LNCAP (cell line): ENCODE data around the gene DDX49.

Experiments
- TF ChIP-seq, protein P1 (sequence below): fragments of 450-650 bp; IDR thresholded peaks from 2 replicates; pipeline ENCODE4 v1.5.1; 2017; ENCODE audit warnings: mild to moderate bottlenecking

Gene DDX49

GRCh38 chr19:18889949-18890745 is 29.4 kb upstream of the DDX49 start:
- TF ChIP-seq, protein P1, sequence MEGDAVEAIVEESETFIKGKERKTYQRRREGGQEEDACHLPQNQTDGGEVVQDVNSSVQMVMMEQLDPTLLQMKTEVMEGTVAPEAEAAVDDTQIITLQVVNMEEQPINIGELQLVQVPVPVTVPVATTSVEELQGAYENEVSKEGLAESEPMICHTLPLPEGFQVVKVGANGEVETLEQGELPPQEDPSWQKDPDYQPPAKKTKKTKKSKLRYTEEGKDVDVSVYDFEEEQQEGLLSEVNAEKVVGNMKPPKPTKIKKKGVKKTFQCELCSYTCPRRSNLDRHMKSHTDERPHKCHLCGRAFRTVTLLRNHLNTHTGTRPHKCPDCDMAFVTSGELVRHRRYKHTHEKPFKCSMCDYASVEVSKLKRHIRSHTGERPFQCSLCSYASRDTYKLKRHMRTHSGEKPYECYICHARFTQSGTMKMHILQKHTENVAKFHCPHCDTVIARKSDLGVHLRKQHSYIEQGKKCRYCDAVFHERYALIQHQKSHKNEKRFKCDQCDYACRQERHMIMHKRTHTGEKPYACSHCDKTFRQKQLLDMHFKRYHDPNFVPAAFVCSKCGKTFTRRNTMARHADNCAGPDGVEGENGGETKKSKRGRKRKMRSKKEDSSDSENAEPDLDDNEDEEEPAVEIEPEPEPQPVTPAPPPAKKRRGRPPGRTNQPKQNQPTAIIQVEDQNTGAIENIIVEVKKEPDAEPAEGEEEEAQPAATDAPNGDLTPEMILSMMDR, result no peak

DNA sequence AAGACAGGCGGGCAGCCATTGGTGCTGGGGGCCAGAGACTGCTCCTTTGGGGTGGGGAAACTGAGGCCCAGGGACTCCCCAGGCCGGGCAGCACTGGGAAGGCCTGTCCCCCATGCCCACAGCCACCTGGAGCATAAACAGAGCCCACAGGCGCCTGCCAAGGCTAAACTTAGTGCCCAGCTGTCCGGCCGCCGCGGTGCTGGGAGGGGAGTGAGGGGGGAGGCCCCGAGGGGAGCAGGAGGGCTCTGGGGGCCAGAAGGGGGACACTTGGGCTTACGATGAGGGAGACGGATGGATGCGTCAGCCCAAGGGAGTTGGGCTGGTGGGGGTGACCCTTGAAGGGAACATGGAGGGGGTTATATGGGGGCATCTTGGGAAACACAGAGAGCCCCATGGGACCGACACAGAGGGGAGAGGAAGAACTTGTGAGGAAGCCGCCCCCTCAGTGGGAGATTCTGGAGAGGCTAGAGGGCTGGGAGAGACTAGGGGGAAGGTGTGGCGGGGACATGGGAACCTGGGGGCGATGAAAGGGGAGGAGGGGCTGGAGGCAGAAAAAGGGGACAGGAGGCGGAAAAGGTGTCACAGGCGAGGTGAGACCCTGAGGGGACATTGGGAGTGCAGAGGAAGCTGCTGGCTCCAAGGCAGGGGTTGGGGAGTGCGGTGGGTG is 25.8 kb upstream of the DDX49 start:
- TF ChIP-seq, protein P1, result no peak

- TF ChIP-seq, protein P1, result no peak
Observed at GRCh38 chr19:18894254-18895037, 25.1 kb upstream of the DDX49 start.

- TF ChIP-seq, protein P1, result peak; percentile 70
Observed at GRCh38 chr19:18895038-18895823, 24.3 kb upstream of the DDX49 start.

- TF ChIP-seq, protein P1, result no peak
Observed at GRCh38 chr19:18895824-18896341, 23.6 kb upstream of the DDX49 start, which contains the start of gene CERS1. Gene CERS1, minus strand, starts transcription at chr19:18896158. Its CDS starts 86 bp downstream, at chr19:18896072.

GRCh38 chr19:18896421-18896841 is 23.1 kb upstream of the DDX49 start:
- TF ChIP-seq, protein P1, result no peak
